HEK293 (cell line): ENCODE data around the gene FBXO2.

Experiments
- CTCF ChIA-PET: fragments of 350-600 bp; formaldehyde crosslinking; extraction: SDS; loops from one replicate; lab custom pipeline; 2021; ENCODE audit warnings: antibody characterized with exemption; lab: Yijun Ruan, JAX
- POLR2A ChIA-PET: fragments of 300-600 bp; formaldehyde crosslinking; extraction: SDS; loops from one replicate; lab custom pipeline; 2020; ENCODE audit warnings: antibody characterized with exemption, inconsistent platforms; lab: Yijun Ruan, JAX
- H3K27ac ChIP-seq: fragments of 200-500 bp; sonication (Bioruptor generic); 2 replicates; pipeline ENCODE4 v1.5.1; 2014; ENCODE audit warnings: low read depth, low read length, control low read depth, inconsistent platforms; ENCODE audit errors: extremely low read depth
- H3K36me3 ChIP-seq, 2 experiments: fragments of 200-500 bp in 1 of 2; sonication (Bioruptor generic) in 1 of 2; 1 replicate in 1 of 2; 2 replicates in 1 of 2; pipeline ENCODE4 v1.5.1; 2014 to 2017; ENCODE audit warnings: inconsistent platforms in 2 of 2, low read length in 2 of 2; ENCODE audit not compliant: control insufficient read depth in 2 of 2, insufficient read depth in 1 of 2
- H3K4me1 ChIP-seq: fragments of 200-500 bp; sonication (Bioruptor generic); 2 replicates; pipeline ENCODE4 v1.5.1; 2014; ENCODE audit warnings: mild to moderate bottlenecking, low read length, inconsistent platforms; ENCODE audit not compliant: control insufficient read depth, insufficient read depth
- H3K4me3 ChIP-seq: 2 replicates; pipeline ENCODE4 v1.5.1; 2011; ENCODE audit warnings: low read depth, mild to moderate bottlenecking, control low read depth, low read length, moderate library complexity
- H3K9me3 ChIP-seq: fragments of 200-500 bp; sonication (Bioruptor generic); 2 replicates; pipeline ENCODE4 v1.5.1; 2014; ENCODE audit warnings: low read depth, low read length, inconsistent platforms; ENCODE audit not compliant: control insufficient read depth, insufficient read depth
- BCL11A ChIP-seq: fragments of 450-650 bp; formaldehyde crosslinking; IDR thresholded peaks from 2 replicates; pipeline ENCODE4 v1.5.1; 2016; ENCODE audit warnings: low read depth, missing biosample characterization, missing genetic modification characterization
- CTCF ChIP-seq: fragments of 450-650 bp; formaldehyde crosslinking; IDR thresholded peaks from 2 replicates; pipeline ENCODE4 v1.5.1; 2016; ENCODE audit warnings: missing biosample characterization, missing genetic modification characterization
- FEZF1 ChIP-seq: fragments of 450-650 bp; formaldehyde crosslinking; IDR thresholded peaks from 2 replicates; pipeline ENCODE4 v1.5.1; 2016; ENCODE audit warnings: missing biosample characterization, missing genetic modification characterization
- HOXA7 ChIP-seq: sonication (generic); formaldehyde crosslinking; IDR thresholded peaks from 2 replicates; pipeline ENCODE4 v1.8.1; 2022; ENCODE audit warnings: missing genetic modification reagents, borderline replicate concordance
- KLF10 ChIP-seq: fragments of 450-650 bp; IDR thresholded peaks from 2 replicates; pipeline ENCODE4 v1.5.1; 2018; ENCODE audit warnings: missing biosample characterization, mild to moderate bottlenecking, missing genetic modification characterization
- MEIS1 ChIP-seq: sonication (generic); formaldehyde crosslinking; IDR thresholded peaks from 2 replicates; pipeline ENCODE4 v1.8.1; 2022; ENCODE audit warnings: missing genetic modification reagents, mild to moderate bottlenecking, borderline replicate concordance
- OVOL3 ChIP-seq: fragments of 450-650 bp; formaldehyde crosslinking; IDR thresholded peaks from 2 replicates; pipeline ENCODE4 v1.5.1; 2016; ENCODE audit warnings: missing biosample characterization, missing genetic modification characterization
- TSHZ1 ChIP-seq: fragments of 450-650 bp; formaldehyde crosslinking; IDR thresholded peaks from 2 replicates; pipeline ENCODE4 v1.5.1; 2016; ENCODE audit warnings: missing biosample characterization, missing genetic modification characterization, borderline replicate concordance
- ZBTB17 ChIP-seq: fragments of 450-650 bp; formaldehyde crosslinking; IDR thresholded peaks from 2 replicates; pipeline ENCODE4 v1.5.1; 2016; ENCODE audit warnings: missing biosample characterization, missing genetic modification characterization
- ZFP3 ChIP-seq: fragments of 450-650 bp; formaldehyde crosslinking; IDR thresholded peaks from 2 replicates; pipeline ENCODE4 v1.5.1; 2016; ENCODE audit warnings: low read depth, missing biosample characterization, missing genetic modification characterization
- ZFP37 ChIP-seq: fragments of 450-650 bp; formaldehyde crosslinking; IDR thresholded peaks from 2 replicates; pipeline ENCODE4 v1.5.1; 2016; ENCODE audit warnings: missing biosample characterization, missing genetic modification characterization
- ZNF114 ChIP-seq: fragments of 450-650 bp; formaldehyde crosslinking; IDR thresholded peaks from 2 replicates; pipeline ENCODE4 v1.5.0; 2017; ENCODE audit warnings: missing biosample characterization, missing genetic modification characterization
- ZNF133 ChIP-seq: fragments of 450-650 bp; formaldehyde crosslinking; IDR thresholded peaks from 2 replicates; pipeline ENCODE4 v1.5.1; 2016; ENCODE audit warnings: missing biosample characterization, missing genetic modification characterization
- ZNF174 ChIP-seq: fragments of 450-650 bp; formaldehyde crosslinking; IDR thresholded peaks from 2 replicates; pipeline ENCODE4 v1.5.0; 2017; ENCODE audit warnings: missing biosample characterization, mild to moderate bottlenecking, missing genetic modification characterization
- ZNF221 ChIP-seq: fragments of 450-650 bp; formaldehyde crosslinking; IDR thresholded peaks from 2 replicates; pipeline ENCODE4 v1.5.1; 2017; ENCODE audit warnings: missing biosample characterization, missing genetic modification characterization, borderline replicate concordance
- ZNF24 ChIP-seq: fragments of 450-650 bp; formaldehyde crosslinking; IDR thresholded peaks from 2 replicates; pipeline ENCODE4 v1.5.1; 2016; ENCODE audit warnings: missing biosample characterization, missing genetic modification characterization
- ZNF274 ChIP-seq, 2 experiments: fragments of 200-500 bp in 1 of 2; fragments of 450-650 bp in 1 of 2; sonication (Bioruptor generic) in 1 of 2; formaldehyde crosslinking in 1 of 2; IDR thresholded peaks; 2 replicates each; pipeline versions ENCODE4 v1.5.1 to v1.6.1; 2014 to 2016; ENCODE audit warnings: borderline replicate concordance in 1 of 2, inconsistent platforms in 1 of 2, low read length in 1 of 2, missing biosample characterization in 1 of 2, missing genetic modification characterization in 1 of 2
- ZNF391 ChIP-seq: fragments of 450-650 bp; formaldehyde crosslinking; IDR thresholded peaks from 2 replicates; pipeline ENCODE4 v1.5.1; 2016; ENCODE audit warnings: low read depth, missing biosample characterization, missing genetic modification characterization, borderline replicate concordance
- ZNF423 ChIP-seq: fragments of 450-650 bp; formaldehyde crosslinking; IDR thresholded peaks from 2 replicates; pipeline ENCODE4 v1.5.1; 2016; ENCODE audit warnings: missing biosample characterization, missing genetic modification characterization
- ZNF488 ChIP-seq: fragments of 450-650 bp; formaldehyde crosslinking; IDR thresholded peaks from 2 replicates; pipeline ENCODE4 v1.5.1; 2016; ENCODE audit warnings: missing biosample characterization, missing genetic modification characterization
- ZNF514 ChIP-seq: fragments of 450-650 bp; formaldehyde crosslinking; IDR thresholded peaks from 2 replicates; pipeline ENCODE4 v1.5.1; 2016; ENCODE audit warnings: missing biosample characterization, missing genetic modification characterization
- ZNF596 ChIP-seq: fragments of 450-650 bp; IDR thresholded peaks from 2 replicates; pipeline ENCODE4 v1.5.0; 2018; ENCODE audit warnings: missing biosample characterization, mild to moderate bottlenecking, missing genetic modification characterization, moderate library complexity
- ZNF610 ChIP-seq: fragments of 450-650 bp; formaldehyde crosslinking; IDR thresholded peaks from 2 replicates; pipeline ENCODE4 v1.5.1; 2016; ENCODE audit warnings: missing biosample characterization, missing genetic modification characterization, borderline replicate concordance
- ZNF654 ChIP-seq: fragments of 450-650 bp; formaldehyde crosslinking; IDR thresholded peaks from 2 replicates; pipeline ENCODE4 v1.5.1; 2016; ENCODE audit warnings: low read depth, missing biosample characterization, missing genetic modification characterization
- ZNF660 ChIP-seq: fragments of 450-650 bp; IDR thresholded peaks from 2 replicates; pipeline ENCODE4 v1.5.1; 2018; ENCODE audit warnings: missing biosample characterization, mild to moderate bottlenecking, missing genetic modification characterization
- ZNF677 ChIP-seq: fragments of 450-650 bp; IDR thresholded peaks from 2 replicates; pipeline ENCODE4 v1.5.0; 2018; ENCODE audit warnings: missing biosample characterization, mild to moderate bottlenecking, missing genetic modification characterization, moderate library complexity
- ZSCAN30 ChIP-seq: fragments of 450-650 bp; IDR thresholded peaks from 2 replicates; pipeline ENCODE4 v1.5.1; 2018; ENCODE audit warnings: missing biosample characterization, mild to moderate bottlenecking, missing genetic modification characterization, moderate library complexity

Gene FBXO2

GRCh38 chr1:11646317-11646716 lies 7.9 kb downstream of the FBXO2 start:
- Histone ChIP-seq H3K27ac (no peak overlapping the region), H3K9me3 (no peaks in the 10 kb centered on the region), H3K4me3 (no peak overlapping the region), H3K36me3 (no peaks in the 10 kb centered on the region)
- POLR2A ChIA-PET = interaction anchor here (1.3 kb wide), 1 partner anchor 9 kb away, joined by 3 read pairs; no protein-coding TSS in a partner anchor
- TF ChIP-seq MEIS1 (no peak), ZNF677 (tag by site-specific recombination) (no peak), ZNF133 (tag by site-specific recombination) (no peak), ZNF391 (tag by site-specific recombination) (no peak), ZNF221 (tag by site-specific recombination) (no peak), ZNF488 (no peak), ZFP37 (tag by site-specific recombination) (no peak), FEZF1 (tag by site-specific recombination) (no peak), ZNF596 (tag by site-specific recombination) (no peak), ZBTB17 (tag by site-specific recombination) (no peak), ZNF24 (no peak), KLF10 (tag by site-specific recombination) (no peak), ZNF514 (tag by site-specific recombination) (no peak), HOXA7 (CRISPR knock-in tag) (no peak), ZNF610 (tag by site-specific recombination) (no peak), ZFP3 (tag by site-specific recombination) (no peak), OVOL3 (no peak), ZNF274 (IDR thresholded peaks at IDR 0.05; ENCODE audit: low read length) (no peak), ZNF274 (tag by site-specific recombination; IDR thresholded peaks at IDR 0.05; ENCODE audit: borderline replicate concordance) (no peak)
- TF ChIP-seq, all 188 proteins: peak for 0
- CTCF ChIA-PET = interaction anchor here (0.6 to 5.7 kb wide), 29 partner anchors 10 to 609 kb away, joined by 3 to 95 read pairs (median 4); no protein-coding TSS in a partner anchor
- no peaks in the 10 kb centered on the region for H3K4me1 ChIP-seq

GRCh38 chr1:11645670-11646265 lies 8.5 kb downstream of the FBXO2 start:
- no peaks in the 10 kb centered on the region for H3K4me1 ChIP-seq
- H3K36me3 ChIP-seq = no peaks in the 10 kb centered on the region
- no peak overlapping the region for H3K4me3 ChIP-seq
- ChIA-PET POLR2A (interaction anchor here (1.3 kb wide), 1 partner anchor 10 kb away, joined by 3 read pairs; no protein-coding TSS in a partner anchor), CTCF (interaction anchor here (0.6 to 5.7 kb wide), 43 partner anchors 9 to 1699 kb away, joined by 3 to 95 read pairs (median 4); partner anchors contain the start of gene NPPA)
- H3K27ac ChIP-seq = no peak overlapping the region
- H3K9me3 ChIP-seq = no peaks in the 10 kb centered on the region
- TF ChIP-seq CTCF (tag by site-specific recombination) (peak; percentile 57), TSHZ1 (tag by site-specific recombination) (no peak), ZNF114 (no peak), ZNF654 (tag by site-specific recombination) (peak; percentile 64), ZSCAN30 (tag by site-specific recombination) (no peak), BCL11A (tag by site-specific recombination) (no peak), ZNF423 (tag by site-specific recombination) (no peak), ZNF660 (peak; percentile 57; the same call in 1 of the 2 replicates), ZNF174 (tag by site-specific recombination) (no peak)
